D721Med (cell line): ENCODE measurements around the gene EGFL7.

Source experiments
- DNase-seq: peaks from one replicate; pipeline ENCODE4 v3.0.0; 2011; ENCODE audit warnings: low spot score; ENCODE audit not compliant: insufficient read length
- FAIRE-seq: peaks from 2 replicates; lab custom pipeline; 2011; peaks lifted over from hg19 to GRCh38; lab: Jason Lieb, UNC
- CTCF ChIP-seq: IDR thresholded peaks from 2 replicates; pipeline ENCODE4 v1.5.1; 2012; ENCODE audit warnings: mild to moderate bottlenecking, control low read depth; ENCODE audit not compliant: insufficient read depth; ENCODE audit errors: missing control alignments

Gene EGFL7

GRCh38 chr9:136720898-136721338 is 58.2 kb downstream of the EGFL7 start:
- FAIRE-seq (no peak), DNase-seq (no peak)
- TF ChIP-seq CTCF: no peak

- FAIRE-seq: no peak
- no peak for DNase-seq
- no peak for TF ChIP-seq CTCF
Measured at GRCh38 chr9:136721339-136722092, 58.8 kb downstream of the EGFL7 start.
